T47D (cell line): ENCODE measurements around the gene GP9.
A peak's percentile ranks its signal among the peaks of the same experiment; 100 is the strongest.
"Not testable (repeated sequence)": the region's sequence is repeated elsewhere in the genome, so short reads cannot be mapped to it uniquely, and the experiment has no call there.

Experiments used
- DNase-seq, 2 experiments: peaks; one replicate each; pipeline versions ENCODE4 v3.0.0 to v3.0.0-alpha.2; 2011 to 2012; ENCODE audit warnings: low read depth in 1 of 2, low spot score in 1 of 2
- JUND ChIP-seq: IDR thresholded peaks from 2 replicates; pipeline ENCODE4 v1.6.1; 2012; ENCODE audit warnings: low read depth
- in situ Hi-C: cut with HindIII; loops from 2 replicates; pipeline ENCODE4 v1.10.0; 2016; ENCODE audit warnings: low sequenced_read_pairs, low pct_unique_long_range_greater_than_20kb

The GP9 gene

DNA sequence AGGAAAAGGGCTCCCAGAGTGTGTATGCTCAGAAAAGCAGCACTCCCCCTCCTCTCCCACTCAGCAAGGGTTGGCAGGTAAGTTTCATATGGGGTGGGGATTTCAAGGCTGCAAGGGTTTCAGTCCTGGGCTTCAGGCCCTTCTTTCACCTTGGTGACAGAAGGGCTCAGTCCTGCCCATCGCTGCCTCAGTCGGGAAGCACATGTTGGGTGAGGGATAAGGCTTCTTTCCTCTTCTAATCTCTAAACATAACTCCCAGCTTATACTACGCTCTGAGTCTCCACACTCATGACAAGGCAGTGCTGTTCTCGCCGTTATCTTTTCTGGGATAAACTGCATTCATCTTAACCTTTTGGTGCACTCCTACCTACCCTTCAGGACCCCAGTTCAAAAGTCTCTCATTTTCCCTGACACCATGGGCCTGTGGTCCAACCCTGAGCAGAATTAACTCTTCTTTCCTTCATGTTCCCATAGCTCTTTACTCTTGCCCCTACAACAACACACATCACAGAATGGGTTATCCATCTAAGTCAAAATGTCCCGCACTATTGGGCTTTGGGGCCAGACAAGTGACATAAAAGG lies 44.0 kb downstream of the GP9 start:
- in situ Hi-C loops = no loop called here
- TF ChIP-seq JUND = no peak
- no peak for DNase-seq

DNA sequence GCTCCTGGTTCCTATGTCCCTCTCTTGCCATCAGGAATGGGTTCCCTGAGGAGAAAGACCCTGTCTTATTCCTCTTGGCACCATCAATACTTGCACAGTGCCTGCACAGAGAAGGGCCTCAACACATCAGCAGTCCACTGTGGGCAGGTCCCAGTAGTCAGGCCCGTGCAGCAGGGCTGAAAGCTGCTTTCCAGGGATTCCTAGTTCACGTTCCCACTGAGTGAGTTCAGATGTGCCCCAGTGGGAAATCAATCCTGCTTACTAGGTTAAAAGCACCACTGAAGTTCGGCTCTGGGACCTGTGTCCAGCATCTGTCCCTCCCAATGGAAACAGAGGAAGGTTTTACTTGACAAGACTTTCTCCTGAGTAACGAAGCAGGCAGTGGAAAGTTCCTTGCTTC lies 45.3 kb downstream of the GP9 start:
- in situ Hi-C loops = no loop called here
- TF ChIP-seq JUND = no peak
- no peak for DNase-seq

DNA sequence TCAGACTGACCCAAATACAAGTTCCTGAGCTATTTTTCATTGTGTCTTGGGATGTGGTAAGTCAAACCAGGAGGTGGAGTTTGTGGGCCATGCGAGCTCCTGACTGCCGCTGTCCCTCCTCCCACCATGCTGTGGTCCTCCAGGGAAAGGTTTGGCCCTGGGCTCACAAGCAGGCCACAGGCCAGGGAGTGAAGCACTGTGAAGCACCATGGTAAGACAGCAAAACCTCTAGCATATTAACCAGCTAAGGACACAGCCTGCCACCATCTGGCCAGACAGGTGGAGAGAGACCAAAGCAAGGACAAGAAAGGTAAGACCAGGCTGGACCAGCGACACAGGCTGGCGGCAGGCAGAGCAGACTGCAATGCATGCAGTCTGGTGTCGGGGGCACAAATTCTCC lies 45.7 kb downstream of the GP9 start:
- no peak for TF ChIP-seq JUND
- DNase-seq = peak; percentile 41 to 83
- in situ Hi-C loops = no loop called here

DNA sequence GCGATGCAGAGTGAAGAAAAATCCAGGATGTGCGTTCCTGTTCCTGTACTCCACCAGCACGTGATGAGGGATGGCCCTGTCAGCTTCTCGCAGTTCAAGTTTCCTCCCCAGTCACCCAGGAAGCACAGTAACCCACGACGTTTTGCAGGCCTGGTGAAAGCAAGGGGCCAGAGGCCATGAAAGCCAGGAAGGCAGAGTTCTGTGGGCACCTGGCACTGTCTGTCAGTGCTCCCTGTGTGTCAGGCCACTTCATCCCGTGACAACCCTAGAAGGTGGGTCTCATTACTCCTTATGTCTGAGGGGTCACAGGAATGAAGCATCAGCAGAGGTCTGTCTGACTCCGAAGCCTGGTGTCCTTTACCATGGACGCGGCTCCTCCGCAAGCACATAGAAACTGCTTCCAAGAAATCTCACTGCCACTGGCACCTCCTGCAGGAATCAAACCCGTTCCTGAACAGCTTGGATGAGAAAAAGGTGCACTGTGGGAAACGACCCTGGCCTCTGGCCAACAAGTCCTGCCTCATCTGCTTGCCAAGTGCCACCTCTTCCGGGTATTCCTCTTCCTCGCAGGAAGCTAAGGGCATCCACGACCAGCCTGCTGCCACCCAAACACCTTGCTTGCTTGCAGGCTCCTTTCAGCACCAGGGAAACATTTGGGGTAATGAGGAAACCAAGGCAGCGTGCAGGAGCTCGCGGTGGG lies 46.4 kb downstream of the GP9 start:
- peak in 1 of 2 experiments; percentile 52 for DNase-seq
- in situ Hi-C loops = no loop called here
- no peak for TF ChIP-seq JUND

DNA sequence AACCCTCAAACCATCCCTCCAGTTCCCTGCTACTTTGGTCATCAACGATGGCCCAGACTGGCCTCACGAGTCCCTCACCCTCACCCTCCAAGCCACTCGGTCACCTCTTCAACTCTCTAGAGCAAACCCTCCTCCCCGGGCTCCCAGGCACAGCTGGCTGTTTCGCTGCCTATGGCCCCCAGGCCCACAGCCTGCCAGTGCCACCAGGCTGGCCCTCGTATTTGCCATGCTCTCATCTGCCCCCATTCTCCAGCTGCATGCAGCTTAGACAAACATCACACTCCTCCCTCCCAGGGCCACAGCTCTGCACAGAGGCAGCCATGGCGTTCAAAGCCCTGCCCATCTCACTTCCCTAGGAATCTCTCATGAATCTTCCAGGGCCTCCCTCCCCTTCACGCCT lies 47.2 kb downstream of the GP9 start:
- in situ Hi-C loops = no loop called here
- DNase-seq = no peak
- no peak for TF ChIP-seq JUND

DNA sequence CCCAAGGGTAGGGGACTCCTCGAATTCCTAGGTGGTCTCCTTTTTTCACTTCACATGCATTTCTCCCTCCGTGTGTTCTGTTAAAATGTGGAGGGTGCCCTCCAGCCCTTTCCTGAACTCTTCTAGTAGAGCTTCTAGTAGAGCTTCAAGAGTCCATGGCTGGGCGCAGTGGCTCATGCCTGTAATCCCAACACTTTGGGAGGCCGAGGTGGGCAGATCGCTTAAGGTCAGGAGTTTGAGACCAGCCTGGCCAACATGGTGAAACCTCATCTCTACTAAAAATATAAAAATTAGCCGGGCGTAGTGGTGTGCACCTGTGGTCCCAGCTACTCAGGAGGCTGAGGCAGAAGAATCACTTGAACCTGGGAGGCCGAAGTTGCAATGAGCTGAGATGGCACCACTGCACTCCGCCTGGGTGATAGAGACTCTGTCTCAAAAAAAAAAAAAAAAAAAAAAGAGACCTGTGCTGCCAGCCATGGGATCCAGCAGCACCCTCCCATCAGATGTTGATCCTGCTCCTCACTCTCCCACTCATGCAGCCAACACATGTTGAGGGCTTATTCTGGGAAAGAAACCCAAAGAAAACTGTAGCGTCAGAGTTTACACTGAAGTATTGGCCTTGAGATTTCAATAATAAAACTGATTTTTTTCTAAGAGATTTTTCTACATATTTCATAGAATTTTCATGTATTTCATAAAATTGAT lies 50.6 kb downstream of the GP9 start:
- DNase-seq, in situ Hi-C loops: not testable (repeated sequence)
